NT2/D1 (cell line): ENCODE results near the gene NAPB.

Experiments used
- SUZ12 ChIP-seq: IDR thresholded peaks from 2 replicates; pipeline ENCODE4 v1.6.1; 2011; ENCODE audit not compliant: insufficient read length, insufficient read depth; ENCODE audit errors: extremely low read depth
- ZNF274 ChIP-seq: IDR thresholded peaks from 2 replicates; pipeline ENCODE4 v1.6.1; 2011; ENCODE audit warnings: mild to moderate bottlenecking, low read depth, low read length

- TF ChIP-seq SUZ12 (no peak), ZNF274 (no peak)
Measured at GRCh38 chr20:23413862-23414422, 7.3 kb downstream of the NAPB start.
